Measurements from ENCODE around the gene SLCO1B1.
"Not testable (repeated sequence)": the region's sequence is repeated elsewhere in the genome, so short reads cannot be mapped to it uniquely, and the experiment has no call there.

The SLCO1B1 gene

DNA sequence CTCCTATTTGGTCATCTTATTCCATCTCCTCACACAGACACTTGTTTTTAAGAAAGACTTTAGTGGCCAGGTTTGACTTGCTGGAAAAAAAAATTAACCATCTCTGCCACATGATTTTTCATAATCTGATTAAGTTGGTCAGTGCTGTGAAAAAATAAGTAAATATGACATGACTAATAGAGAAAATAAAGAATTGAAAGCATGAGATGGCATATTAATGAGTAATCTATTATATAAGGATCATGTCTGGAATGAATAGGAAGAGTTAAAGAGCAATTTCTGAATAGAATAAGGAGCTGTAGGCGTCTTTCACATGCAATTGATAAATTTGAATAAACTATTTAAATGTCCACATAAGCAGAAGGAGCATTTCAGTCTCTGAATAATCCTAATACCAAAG lies 12.2 kb upstream of the SLCO1B1 start:
- H3K4me3 ChIP-seq (replicated peaks; ENCODE audit: insufficient read depth, low read length), result no peak overlapping the region
- DNase-seq (ENCODE audit: low read depth in 1 of 2, low spot score in 1 of 2), result no peak
- TF ChIP-seq, protein P1, sequence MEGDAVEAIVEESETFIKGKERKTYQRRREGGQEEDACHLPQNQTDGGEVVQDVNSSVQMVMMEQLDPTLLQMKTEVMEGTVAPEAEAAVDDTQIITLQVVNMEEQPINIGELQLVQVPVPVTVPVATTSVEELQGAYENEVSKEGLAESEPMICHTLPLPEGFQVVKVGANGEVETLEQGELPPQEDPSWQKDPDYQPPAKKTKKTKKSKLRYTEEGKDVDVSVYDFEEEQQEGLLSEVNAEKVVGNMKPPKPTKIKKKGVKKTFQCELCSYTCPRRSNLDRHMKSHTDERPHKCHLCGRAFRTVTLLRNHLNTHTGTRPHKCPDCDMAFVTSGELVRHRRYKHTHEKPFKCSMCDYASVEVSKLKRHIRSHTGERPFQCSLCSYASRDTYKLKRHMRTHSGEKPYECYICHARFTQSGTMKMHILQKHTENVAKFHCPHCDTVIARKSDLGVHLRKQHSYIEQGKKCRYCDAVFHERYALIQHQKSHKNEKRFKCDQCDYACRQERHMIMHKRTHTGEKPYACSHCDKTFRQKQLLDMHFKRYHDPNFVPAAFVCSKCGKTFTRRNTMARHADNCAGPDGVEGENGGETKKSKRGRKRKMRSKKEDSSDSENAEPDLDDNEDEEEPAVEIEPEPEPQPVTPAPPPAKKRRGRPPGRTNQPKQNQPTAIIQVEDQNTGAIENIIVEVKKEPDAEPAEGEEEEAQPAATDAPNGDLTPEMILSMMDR (IDR thresholded peaks at IDR 0.05; ENCODE audit: insufficient read depth, low read length), result no peak
- TF ChIP-seq POLR2AphosphoS5 (IDR thresholded peaks at IDR 0.05; ENCODE audit: low read depth) (no peak), SPI1 (IDR thresholded peaks at IDR 0.05; ENCODE audit: borderline replicate concordance, low read depth) (no peak), GABPA (IDR thresholded peaks at IDR 0.05; ENCODE audit: low read depth) (no peak)
- no peak overlapping the region for H3K27ac ChIP-seq (replicated peaks)
- H3K27me3 ChIP-seq (ENCODE audit: insufficient read depth, poor library complexity, severe bottlenecking), result no peaks in the 10 kb centered on the region

DNA sequence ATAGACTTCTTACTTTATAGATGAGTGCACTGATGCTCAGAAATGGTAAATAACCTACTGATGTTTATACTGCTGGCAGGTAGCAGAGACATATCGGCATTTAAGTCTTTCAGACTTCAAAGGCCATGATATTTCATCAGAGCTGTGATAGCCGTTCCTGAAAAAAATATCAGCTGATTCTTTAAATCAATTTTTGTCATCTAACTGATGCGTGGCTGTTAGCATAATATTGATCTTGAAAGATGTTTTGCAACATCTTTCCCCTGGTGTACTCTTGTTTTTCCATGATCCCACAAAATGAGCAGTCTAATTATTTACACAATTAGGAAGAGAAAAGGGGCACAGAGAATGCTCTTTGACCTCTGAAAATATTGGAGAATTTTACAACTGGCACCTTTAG lies 1.6 kb upstream of the SLCO1B1 start:
- H3K4me3 ChIP-seq (replicated peaks; ENCODE audit: insufficient read depth, low read length), result no peak overlapping the region
- no peak for DNase-seq (ENCODE audit: low read depth in 1 of 2, low spot score in 1 of 2)
- H3K27me3 ChIP-seq (ENCODE audit: insufficient read depth, poor library complexity, severe bottlenecking), result no peaks in the 10 kb centered on the region
- TF ChIP-seq GABPA (IDR thresholded peaks at IDR 0.05; ENCODE audit: low read depth), result no peak
- TF ChIP-seq POLR2AphosphoS5 (IDR thresholded peaks at IDR 0.05; ENCODE audit: low read depth), result no peak
- TF ChIP-seq, protein P2, sequence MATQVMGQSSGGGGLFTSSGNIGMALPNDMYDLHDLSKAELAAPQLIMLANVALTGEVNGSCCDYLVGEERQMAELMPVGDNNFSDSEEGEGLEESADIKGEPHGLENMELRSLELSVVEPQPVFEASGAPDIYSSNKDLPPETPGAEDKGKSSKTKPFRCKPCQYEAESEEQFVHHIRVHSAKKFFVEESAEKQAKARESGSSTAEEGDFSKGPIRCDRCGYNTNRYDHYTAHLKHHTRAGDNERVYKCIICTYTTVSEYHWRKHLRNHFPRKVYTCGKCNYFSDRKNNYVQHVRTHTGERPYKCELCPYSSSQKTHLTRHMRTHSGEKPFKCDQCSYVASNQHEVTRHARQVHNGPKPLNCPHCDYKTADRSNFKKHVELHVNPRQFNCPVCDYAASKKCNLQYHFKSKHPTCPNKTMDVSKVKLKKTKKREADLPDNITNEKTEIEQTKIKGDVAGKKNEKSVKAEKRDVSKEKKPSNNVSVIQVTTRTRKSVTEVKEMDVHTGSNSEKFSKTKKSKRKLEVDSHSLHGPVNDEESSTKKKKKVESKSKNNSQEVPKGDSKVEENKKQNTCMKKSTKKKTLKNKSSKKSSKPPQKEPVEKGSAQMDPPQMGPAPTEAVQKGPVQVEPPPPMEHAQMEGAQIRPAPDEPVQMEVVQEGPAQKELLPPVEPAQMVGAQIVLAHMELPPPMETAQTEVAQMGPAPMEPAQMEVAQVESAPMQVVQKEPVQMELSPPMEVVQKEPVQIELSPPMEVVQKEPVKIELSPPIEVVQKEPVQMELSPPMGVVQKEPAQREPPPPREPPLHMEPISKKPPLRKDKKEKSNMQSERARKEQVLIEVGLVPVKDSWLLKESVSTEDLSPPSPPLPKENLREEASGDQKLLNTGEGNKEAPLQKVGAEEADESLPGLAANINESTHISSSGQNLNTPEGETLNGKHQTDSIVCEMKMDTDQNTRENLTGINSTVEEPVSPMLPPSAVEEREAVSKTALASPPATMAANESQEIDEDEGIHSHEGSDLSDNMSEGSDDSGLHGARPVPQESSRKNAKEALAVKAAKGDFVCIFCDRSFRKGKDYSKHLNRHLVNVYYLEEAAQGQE (IDR thresholded peaks at IDR 0.05; ENCODE audit: insufficient replicate concordance, low read depth), result no peak
- TF ChIP-seq SPI1 (IDR thresholded peaks at IDR 0.05; ENCODE audit: borderline replicate concordance, low read depth), result no peak
- TF ChIP-seq, protein P1 (IDR thresholded peaks at IDR 0.05; ENCODE audit: insufficient read depth, low read length), result no peak
- H3K27ac ChIP-seq (replicated peaks), result no peak overlapping the region

DNA sequence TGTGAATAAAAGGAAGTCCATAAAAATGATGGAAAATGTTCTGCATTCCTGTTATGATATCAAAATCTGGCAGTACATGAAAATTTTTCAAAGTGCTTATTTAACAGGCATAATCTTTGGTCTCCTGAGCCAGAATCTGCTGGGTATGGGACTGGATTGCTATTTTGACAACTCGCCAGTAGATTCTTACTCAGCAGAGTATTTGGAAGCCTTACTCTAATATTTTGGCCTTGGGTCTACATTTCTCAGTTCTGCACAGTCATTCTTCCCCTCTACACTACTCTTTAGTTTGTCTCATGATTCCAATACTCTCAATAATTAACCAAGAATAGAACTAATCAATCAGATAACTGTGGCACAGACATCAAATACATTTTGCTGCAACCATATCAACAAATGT lies 1.1 kb upstream of the SLCO1B1 start:
- TF ChIP-seq GABPA (IDR thresholded peaks at IDR 0.05; ENCODE audit: low read depth), result no peak
- TF ChIP-seq, protein P2 (IDR thresholded peaks at IDR 0.05; ENCODE audit: insufficient replicate concordance, low read depth), result no peak
- TF ChIP-seq, protein P1 (IDR thresholded peaks at IDR 0.05; ENCODE audit: insufficient read depth, low read length), result no peak
- TF ChIP-seq POLR2AphosphoS5 (IDR thresholded peaks at IDR 0.05; ENCODE audit: low read depth), result no peak
- TF ChIP-seq SPI1 (IDR thresholded peaks at IDR 0.05; ENCODE audit: borderline replicate concordance, low read depth), result no peak
- Histone ChIP-seq H3K27me3 (ENCODE audit: insufficient read depth, poor library complexity, severe bottlenecking) (no peaks in the 10 kb centered on the region), H3K4me3 (replicated peaks; ENCODE audit: insufficient read depth, low read length) (no peak overlapping the region), H3K27ac (replicated peaks) (no peak overlapping the region)
- DNase-seq (ENCODE audit: low read depth in 1 of 2, low spot score in 1 of 2), result no peak

DNA sequence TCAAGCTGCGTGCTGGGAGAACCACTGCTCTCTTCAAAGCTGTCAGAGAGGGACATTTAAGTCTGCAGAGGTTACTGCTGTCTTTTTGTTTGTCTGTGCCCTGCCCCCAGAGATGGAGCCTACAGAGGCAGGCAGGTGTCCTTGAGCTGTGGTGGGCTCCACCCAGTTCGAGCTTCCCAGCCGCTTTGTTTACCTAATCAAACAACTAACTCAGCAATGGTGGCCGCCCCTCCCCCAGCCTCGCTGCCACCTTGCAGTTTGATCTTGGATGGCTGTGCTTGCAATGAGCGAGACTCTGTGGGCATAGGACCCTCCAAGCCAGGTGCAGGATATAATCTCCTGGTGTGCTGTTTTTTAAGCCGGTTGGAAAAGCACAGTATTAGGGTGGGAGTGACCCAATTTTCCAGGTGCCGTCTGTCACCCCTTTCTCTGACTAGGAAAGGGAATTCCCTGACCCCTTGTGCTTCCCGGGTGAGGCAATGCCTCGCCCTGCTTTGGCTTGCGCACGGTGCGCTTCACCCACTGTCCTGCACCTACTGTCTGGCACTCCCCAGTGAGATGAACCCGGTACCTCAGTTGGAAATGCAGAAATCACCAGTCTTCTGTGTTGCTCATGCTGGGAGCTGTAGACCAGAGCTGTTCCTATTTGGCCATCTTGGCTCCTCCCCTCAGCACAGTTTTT lies 6.5 kb downstream of the SLCO1B1 start:
- not testable (repeated sequence) for DNase-seq (ENCODE audit: low read depth in 1 of 2, low spot score in 1 of 2); H3K4me3 ChIP-seq (replicated peaks; ENCODE audit: insufficient read depth, low read length); H3K27me3 ChIP-seq (ENCODE audit: insufficient read depth, poor library complexity, severe bottlenecking); H3K27ac ChIP-seq (replicated peaks)

All from HL-60 (cell line).